ENCODE measurements around the gene KHSRP.
"Not testable (repeated sequence)": the region's sequence is repeated elsewhere in the genome, so short reads cannot be mapped to it uniquely, and the experiment has no call there.

Gene KHSRP

GRCh38 chr19:6452223-6452614, 27.6 kb upstream of the KHSRP start:
- DNase-seq, result no peak
- in situ Hi-C loops (cut with MboI; ENCODE audit: low pct_unique_long_range_greater_than_20kb, low sequenced_read_pairs), result no loop called here

GRCh38 chr19:6451583-6452222, 27.1 kb upstream of the KHSRP start:
- in situ Hi-C loops (cut with MboI; ENCODE audit: low pct_unique_long_range_greater_than_20kb, low sequenced_read_pairs), result no loop called here
- DNase-seq, result no peak

- in situ Hi-C loops (cut with MboI; ENCODE audit: low pct_unique_long_range_greater_than_20kb, low sequenced_read_pairs), result no loop called here
- DNase-seq, result no peak
Measured at GRCh38 chr19:6450166-6450565, 25.6 kb upstream of the KHSRP start.

GRCh38 chr19:6448045-6448444, 23.4 kb upstream of the KHSRP start:
- DNase-seq, result no peak
- in situ Hi-C loops (cut with MboI; ENCODE audit: low pct_unique_long_range_greater_than_20kb, low sequenced_read_pairs), result no loop called here

- in situ Hi-C loops (cut with MboI; ENCODE audit: low pct_unique_long_range_greater_than_20kb, low sequenced_read_pairs), result no loop called here
- no peak for DNase-seq
Measured at GRCh38 chr19:6446452-6446851, 21.8 kb upstream of the KHSRP start.

- DNase-seq, result no peak
- in situ Hi-C loops (cut with MboI; ENCODE audit: low pct_unique_long_range_greater_than_20kb, low sequenced_read_pairs), result no loop called here
Measured at GRCh38 chr19:6443986-6444385, 19.4 kb upstream of the KHSRP start.

- in situ Hi-C loops (cut with MboI; ENCODE audit: low pct_unique_long_range_greater_than_20kb, low sequenced_read_pairs), result no loop called here
Measured at GRCh38 chr19:6442087-6442688, 17.6 kb upstream of the KHSRP start.

GRCh38 chr19:6440905-6441304, 16.3 kb upstream of the KHSRP start:
- in situ Hi-C loops (cut with MboI; ENCODE audit: low pct_unique_long_range_greater_than_20kb, low sequenced_read_pairs), result no loop called here
- DNase-seq, result no peak

More at GRCh38 chr19:6442087-6442688, 17.6 kb upstream of the KHSRP start:
- no peak for DNase-seq

- in situ Hi-C loops (cut with MboI; ENCODE audit: low pct_unique_long_range_greater_than_20kb, low sequenced_read_pairs), result no loop called here
- no peak for DNase-seq
Measured at GRCh38 chr19:6439743-6440142, 15.1 kb upstream of the KHSRP start.

GRCh38 chr19:6433663-6434062, 9.1 kb upstream of the KHSRP start, which contains the start of gene SLC25A41:
Gene SLC25A41 (minus strand): TSS chr19:6433763. CDS start chr19:6433693, 70 bp downstream.
- in situ Hi-C loops (cut with MboI; ENCODE audit: low pct_unique_long_range_greater_than_20kb, low sequenced_read_pairs), result no loop called here
- no peak for DNase-seq

- DNase-seq, result no peak
- in situ Hi-C loops (cut with MboI; ENCODE audit: low pct_unique_long_range_greater_than_20kb, low sequenced_read_pairs), result no loop called here
Measured at GRCh38 chr19:6433165-6433564, 8.6 kb upstream of the KHSRP start.

GRCh38 chr19:6431891-6432290, 7.3 kb upstream of the KHSRP start:
- no peak for DNase-seq
- in situ Hi-C loops (cut with MboI; ENCODE audit: low pct_unique_long_range_greater_than_20kb, low sequenced_read_pairs), result no loop called here

- DNase-seq, result peak; percentile 25
- in situ Hi-C loops (cut with MboI; ENCODE audit: low pct_unique_long_range_greater_than_20kb, low sequenced_read_pairs), result no loop called here
Measured at GRCh38 chr19:6429419-6430221, 5.0 kb upstream of the KHSRP start.

GRCh38 chr19:6428692-6429418, 4.2 kb upstream of the KHSRP start:
- DNase-seq; in situ Hi-C loops (cut with MboI; ENCODE audit: low pct_unique_long_range_greater_than_20kb, low sequenced_read_pairs): not testable (repeated sequence)

- in situ Hi-C loops (cut with MboI; ENCODE audit: low pct_unique_long_range_greater_than_20kb, low sequenced_read_pairs), result no loop called here
- DNase-seq, result no peak
Measured at GRCh38 chr19:6427131-6427530, 2.5 kb upstream of the KHSRP start.

- peak; percentile 27 for DNase-seq
- in situ Hi-C loops (cut with MboI; ENCODE audit: low pct_unique_long_range_greater_than_20kb, low sequenced_read_pairs), result no loop called here
Measured at GRCh38 chr19:6425732-6426620, 1.4 kb upstream of the KHSRP start.

GRCh38 chr19:6424939-6425731, 524 bp upstream of the KHSRP start:
- DNase-seq, result peak; percentile 100
- in situ Hi-C loops (cut with MboI; ENCODE audit: low pct_unique_long_range_greater_than_20kb, low sequenced_read_pairs), result no loop called here

Measured in KBM-7 (cell line).